ENCODE data around the gene TBKBP1.

DNA sequence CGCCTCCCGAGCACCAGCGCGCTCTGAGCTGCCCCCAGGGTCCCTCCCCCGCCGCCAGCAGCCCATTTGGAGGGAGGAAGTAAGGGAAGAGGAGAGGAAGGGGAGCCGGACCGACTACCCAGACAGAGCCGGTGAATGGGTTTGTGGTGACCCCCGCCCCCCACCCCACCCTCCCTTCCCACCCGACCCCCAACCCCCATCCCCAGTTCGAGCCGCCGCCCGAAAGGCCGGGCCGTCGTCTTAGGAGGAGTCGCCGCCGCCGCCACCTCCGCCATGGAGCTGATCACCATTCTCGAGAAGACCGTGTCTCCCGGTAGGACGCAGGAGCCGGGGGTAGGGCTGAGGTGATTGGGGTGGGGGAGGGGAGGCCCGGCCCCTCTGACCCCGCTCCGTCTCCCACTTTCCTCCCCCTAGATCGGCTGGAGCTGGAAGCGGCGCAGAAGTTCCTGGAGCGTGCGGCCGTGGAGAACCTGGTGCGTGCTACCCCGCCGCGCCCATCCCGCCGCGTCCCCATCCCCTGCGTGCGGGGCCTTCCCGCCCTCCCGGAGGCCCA, 43.9 kb upstream of the TBKBP1 start:
- TF ChIP-seq, protein P1, sequence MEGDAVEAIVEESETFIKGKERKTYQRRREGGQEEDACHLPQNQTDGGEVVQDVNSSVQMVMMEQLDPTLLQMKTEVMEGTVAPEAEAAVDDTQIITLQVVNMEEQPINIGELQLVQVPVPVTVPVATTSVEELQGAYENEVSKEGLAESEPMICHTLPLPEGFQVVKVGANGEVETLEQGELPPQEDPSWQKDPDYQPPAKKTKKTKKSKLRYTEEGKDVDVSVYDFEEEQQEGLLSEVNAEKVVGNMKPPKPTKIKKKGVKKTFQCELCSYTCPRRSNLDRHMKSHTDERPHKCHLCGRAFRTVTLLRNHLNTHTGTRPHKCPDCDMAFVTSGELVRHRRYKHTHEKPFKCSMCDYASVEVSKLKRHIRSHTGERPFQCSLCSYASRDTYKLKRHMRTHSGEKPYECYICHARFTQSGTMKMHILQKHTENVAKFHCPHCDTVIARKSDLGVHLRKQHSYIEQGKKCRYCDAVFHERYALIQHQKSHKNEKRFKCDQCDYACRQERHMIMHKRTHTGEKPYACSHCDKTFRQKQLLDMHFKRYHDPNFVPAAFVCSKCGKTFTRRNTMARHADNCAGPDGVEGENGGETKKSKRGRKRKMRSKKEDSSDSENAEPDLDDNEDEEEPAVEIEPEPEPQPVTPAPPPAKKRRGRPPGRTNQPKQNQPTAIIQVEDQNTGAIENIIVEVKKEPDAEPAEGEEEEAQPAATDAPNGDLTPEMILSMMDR (IDR thresholded peaks at IDR 0.05; ENCODE audit: low read depth, low read length) = no peak
- no peak for TF ChIP-seq POLR2A (IDR thresholded peaks at IDR 0.05; ENCODE audit: extremely low read depth, insufficient read length)
- TF ChIP-seq MYC (IDR thresholded peaks at IDR 0.05; ENCODE audit: low read depth, low read length) = no peak
- TF ChIP-seq, protein P2, sequence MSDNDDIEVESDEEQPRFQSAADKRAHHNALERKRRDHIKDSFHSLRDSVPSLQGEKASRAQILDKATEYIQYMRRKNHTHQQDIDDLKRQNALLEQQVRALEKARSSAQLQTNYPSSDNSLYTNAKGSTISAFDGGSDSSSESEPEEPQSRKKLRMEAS (IDR thresholded peaks at IDR 0.05; ENCODE audit: low read depth, low read length) = no peak

Data from NB4 (cell line).